SHP77 treated with DMSO at 0.1 percent for 48 hours (cell line): Measurements from ENCODE around the gene ERBB2.
"Not testable (repeated sequence)": the region's sequence is repeated elsewhere in the genome, so short reads cannot be mapped to it uniquely, and the experiment has no call there.

ENCODE experiments used
- DNase-seq: peaks from one replicate; lab custom pipeline; 2025; lab: John Stamatoyannopoulos, UW

The ERBB2 gene

GRCh38 chr17:39725923-39726322 is 26.1 kb downstream of the ERBB2 start:
- DNase-seq: not testable (repeated sequence)

GRCh38 chr17:39726617-39727016 is 26.8 kb downstream of the ERBB2 start:
- no peak for DNase-seq

GRCh38 chr17:39727556-39727955 is 27.7 kb downstream of the ERBB2 start:
- no peak for DNase-seq

GRCh38 chr17:39729280-39729851 is 29.5 kb downstream of the ERBB2 start:
- no peak for DNase-seq

- peak; percentile 54 for DNase-seq
Measured at GRCh38 chr17:39730095-39730921, 30.4 kb downstream of the ERBB2 start, which contains the start of gene MIEN1. TSS of gene MIEN1 (minus strand) at chr17:39730532. CDS start at chr17:39730495, 37 bp downstream.

GRCh38 chr17:39732586-39732985 is 32.7 kb downstream of the ERBB2 start:
- no peak for DNase-seq

GRCh38 chr17:39735882-39736281 is 36.0 kb downstream of the ERBB2 start:
- no peak for DNase-seq

GRCh38 chr17:39736319-39737165 is 36.7 kb downstream of the ERBB2 start:
- DNase-seq: no peak

- no peak for DNase-seq
Measured at GRCh38 chr17:39737206-39737759, 37.4 kb downstream of the ERBB2 start.

GRCh38 chr17:39737760-39738567 is 38.1 kb downstream of the ERBB2 start, which contains the start of gene GRB7:
TSS of gene GRB7 (plus strand) at chr17:39737938. CDS start at chr17:39742302, 4,364 bp downstream.
- no peak for DNase-seq

- DNase-seq: no peak
Measured at GRCh38 chr17:39738568-39738901, 38.7 kb downstream of the ERBB2 start.

- DNase-seq: no peak
Measured at GRCh38 chr17:39738983-39739884, 39.4 kb downstream of the ERBB2 start.

GRCh38 chr17:39739885-39740356 is 40.1 kb downstream of the ERBB2 start:
- no peak for DNase-seq

- no peak for DNase-seq
Measured at GRCh38 chr17:39740357-39741111, 40.7 kb downstream of the ERBB2 start.

- no peak for DNase-seq
Measured at GRCh38 chr17:39742126-39742855, 42.4 kb downstream of the ERBB2 start.

GRCh38 chr17:39742856-39743436 is 43.1 kb downstream of the ERBB2 start:
- no peak for DNase-seq

- no peak for DNase-seq
Measured at GRCh38 chr17:39744075-39744835, 44.4 kb downstream of the ERBB2 start.

- no peak for DNase-seq
Measured at GRCh38 chr17:39744836-39745215, 45.0 kb downstream of the ERBB2 start.
